EH (cell line): ENCODE results near the gene STARD13.
"Not testable (repeated sequence)": the region's sequence is repeated elsewhere in the genome, so short reads cannot be mapped to it uniquely, and the experiment has no call there.

ENCODE experiments used
- DNase-seq: peaks from one replicate; pipeline ENCODE4 v3.0.0-alpha.2; 2015; ENCODE audit warnings: low read depth

Gene STARD13

GRCh38 chr13:33252135-33252534 lies 33.4 kb downstream of the STARD13 start:
- no peak for DNase-seq

GRCh38 chr13:33251131-33251661 lies 34.4 kb downstream of the STARD13 start:
- peak; percentile 98 for DNase-seq

GRCh38 chr13:33250609-33251008 lies 34.9 kb downstream of the STARD13 start:
- peak; percentile 33 for DNase-seq

DNA sequence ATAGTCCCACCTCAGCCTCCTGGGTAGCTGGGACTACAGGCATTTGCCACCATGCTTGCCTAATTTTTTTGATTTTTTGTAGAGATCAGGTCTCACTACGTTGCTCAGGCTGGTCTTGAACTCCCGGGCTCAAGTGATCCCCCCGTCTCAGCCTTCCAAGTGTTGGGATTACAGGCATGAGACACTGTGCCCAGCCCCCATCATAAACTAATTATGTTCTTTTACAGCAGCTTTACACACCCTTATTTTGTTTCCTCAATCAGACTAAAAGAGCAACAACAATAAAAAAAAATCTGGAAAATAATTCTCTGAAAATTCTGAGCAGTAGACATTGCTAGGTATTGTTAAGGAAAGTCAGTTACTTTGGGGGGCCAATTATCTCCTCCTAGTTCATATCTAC lies 35.7 kb downstream of the STARD13 start:
- no peak for DNase-seq

GRCh38 chr13:33249066-33249465 lies 36.5 kb downstream of the STARD13 start:
- peak; percentile 68 for DNase-seq

DNA sequence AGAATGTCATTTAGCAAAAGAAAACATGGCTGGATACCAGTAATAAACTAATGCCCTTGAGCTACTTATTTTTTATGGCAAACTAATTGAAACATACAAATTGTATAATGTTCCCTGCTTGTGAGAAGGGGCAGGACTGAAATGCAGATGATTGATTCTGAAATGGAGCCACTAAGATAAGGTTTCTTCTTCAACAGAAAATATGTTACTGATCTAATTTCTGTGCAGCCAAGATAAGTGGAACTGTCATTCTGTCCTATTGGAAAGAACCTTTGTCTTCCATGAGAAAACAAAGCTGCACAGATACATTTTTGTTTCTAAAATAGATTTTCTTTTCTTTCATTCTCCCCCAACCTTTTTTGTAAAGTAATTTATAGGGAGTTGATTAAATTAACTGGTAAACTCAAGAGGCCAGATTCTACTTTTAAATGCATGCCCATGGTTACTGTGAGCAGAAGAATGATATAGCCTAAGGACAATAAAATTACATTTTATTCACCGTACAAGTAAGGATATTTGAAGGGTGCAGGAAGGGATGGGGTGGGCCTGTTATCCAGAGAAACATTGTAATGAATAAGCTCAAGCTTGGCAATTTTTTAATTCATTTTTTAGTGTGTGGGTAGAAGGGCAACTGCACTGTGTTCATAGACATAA lies 39.9 kb downstream of the STARD13 start:
- no peak for DNase-seq

DNA sequence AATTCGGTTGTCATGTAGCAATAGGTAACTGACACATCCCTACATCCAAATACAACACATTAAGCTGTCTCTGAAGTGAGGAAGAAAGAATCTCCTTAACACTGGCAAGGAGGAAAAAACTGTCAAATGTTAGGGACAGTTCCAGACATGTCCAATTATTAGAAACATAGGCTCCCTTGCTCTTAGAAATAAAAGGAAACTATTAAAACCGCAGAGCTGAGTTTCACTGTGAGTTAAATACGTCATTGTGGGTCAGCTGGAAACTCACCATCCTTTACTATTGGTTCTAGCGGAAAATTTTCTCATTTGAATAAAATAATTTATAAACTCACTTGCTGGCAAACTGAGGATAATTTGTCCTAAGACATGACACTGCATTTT lies 40.7 kb downstream of the STARD13 start:
- DNase-seq = no peak

DNA sequence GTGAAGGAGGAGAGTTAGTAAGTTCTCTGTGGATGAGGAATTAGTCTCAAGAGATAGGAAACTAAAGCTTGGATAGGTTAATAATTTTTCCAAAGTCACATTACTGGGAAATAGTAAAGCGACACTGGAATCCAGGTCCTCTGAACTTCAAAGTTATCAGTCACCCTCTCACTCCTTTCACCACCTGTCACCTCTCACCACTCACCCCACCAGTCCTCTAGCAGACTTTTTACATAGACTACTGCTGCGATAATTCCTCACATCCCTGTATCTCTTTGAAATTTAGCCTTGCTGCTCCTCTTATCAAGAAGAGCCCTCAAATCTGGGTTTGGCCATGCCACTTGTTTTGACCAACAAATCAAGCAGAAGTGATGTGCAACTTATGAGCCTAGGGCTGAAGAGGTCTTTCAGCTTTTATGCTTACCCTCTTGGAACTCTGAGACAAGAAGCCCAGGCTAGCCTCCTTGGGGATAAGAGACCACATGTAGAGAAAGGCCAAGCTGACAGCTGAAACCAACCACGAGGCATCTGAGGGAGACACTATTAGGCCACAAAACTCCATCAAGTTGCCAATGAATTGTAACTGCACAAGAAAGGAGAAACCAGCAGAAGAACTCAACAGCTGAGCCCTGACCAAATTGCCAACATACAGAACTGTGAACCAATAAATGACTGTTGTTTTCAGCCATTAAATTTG lies 41.2 kb downstream of the STARD13 start:
- no peak for DNase-seq

DNA sequence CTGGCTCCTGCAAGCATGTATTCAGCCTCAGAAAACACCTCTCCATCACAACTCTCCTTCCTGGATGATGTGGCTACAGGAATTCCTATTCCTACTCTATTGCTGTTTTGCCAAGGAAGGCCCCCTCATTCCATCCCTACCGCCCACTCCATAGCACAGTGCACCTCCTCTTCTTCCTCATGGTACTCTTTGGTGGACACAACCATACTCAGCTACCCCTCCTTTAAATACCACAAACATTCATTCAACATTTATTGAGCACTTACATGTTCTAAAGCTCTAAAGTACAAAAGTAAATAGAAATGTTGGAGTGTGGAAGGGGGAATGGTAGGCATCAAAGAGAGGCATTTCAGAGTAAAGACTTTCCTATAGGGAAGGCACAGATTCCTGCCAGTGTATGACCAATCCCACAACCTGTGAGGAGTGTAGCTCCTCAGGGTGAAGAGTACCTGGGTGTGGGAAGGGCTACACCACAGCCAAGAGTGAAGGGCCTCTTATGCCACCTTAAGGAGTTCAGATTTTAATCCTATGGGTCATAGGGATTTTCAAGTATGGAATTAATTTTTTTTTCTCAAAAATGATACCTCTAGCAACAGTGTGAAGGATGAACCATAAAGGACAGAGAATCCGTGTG lies 42.5 kb downstream of the STARD13 start:
- no peak for DNase-seq

DNA sequence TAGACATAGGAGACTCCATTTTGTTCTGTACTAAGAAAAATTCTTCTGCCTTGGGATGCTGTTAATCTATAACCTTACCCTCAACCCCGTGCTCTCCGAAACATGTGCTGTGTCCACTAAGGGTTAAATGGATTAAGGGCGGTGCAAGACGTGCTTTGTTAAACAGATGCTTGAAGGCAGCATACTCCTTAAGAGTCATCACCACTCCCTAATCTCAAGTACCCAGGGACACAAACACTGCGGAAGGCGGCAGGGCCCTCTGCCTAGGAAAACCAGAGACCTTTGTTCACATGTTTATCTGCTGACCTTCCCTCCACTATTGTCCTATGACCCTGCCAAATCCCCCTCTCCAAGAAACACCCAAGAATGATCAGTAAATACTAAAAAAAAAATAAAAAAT lies 43.2 kb downstream of the STARD13 start:
- not testable (repeated sequence) for DNase-seq

DNA sequence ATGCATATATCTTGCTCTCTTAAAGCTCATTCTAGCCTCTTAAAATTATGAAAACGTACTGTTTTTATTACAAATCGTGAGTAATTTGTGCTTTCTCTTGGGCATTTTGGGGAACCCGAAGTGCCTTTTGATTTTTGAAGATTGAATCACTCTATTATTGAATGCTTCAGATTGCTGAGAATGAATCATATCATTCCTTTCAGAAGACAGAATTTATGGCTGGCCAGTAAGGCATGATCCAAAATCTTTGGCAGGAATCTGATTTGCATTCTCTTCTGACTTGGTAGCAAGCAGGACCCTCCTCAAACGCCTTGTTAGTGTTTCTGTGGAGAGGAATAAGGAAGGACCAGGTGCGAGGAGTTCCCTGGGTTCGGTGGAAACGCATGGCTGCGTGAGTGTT lies 49.5 kb downstream of the STARD13 start:
- peak; percentile 90 for DNase-seq

GRCh38 chr13:33235564-33235963 lies 50.0 kb downstream of the STARD13 start:
- peak; percentile 44 for DNase-seq

DNA sequence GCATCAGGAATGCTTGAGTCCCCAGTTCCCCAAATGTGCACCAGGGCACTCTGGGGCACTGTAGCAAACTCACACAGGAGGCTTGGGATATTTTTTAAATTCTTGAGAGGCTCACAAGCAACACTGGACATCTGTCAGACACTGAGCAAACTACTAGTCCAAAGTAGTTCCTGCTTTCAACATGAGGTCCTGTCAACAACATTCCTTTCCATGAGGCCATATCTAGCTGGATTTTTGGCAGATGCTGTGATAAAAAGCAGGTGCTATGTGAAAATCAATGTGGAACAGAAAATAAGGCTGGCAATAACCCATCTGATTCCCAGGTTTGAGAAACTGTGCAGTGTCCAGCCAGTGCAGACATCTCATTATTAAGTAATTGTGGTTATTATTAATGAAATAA lies 50.5 kb downstream of the STARD13 start:
- peak; percentile 80 for DNase-seq

DNA sequence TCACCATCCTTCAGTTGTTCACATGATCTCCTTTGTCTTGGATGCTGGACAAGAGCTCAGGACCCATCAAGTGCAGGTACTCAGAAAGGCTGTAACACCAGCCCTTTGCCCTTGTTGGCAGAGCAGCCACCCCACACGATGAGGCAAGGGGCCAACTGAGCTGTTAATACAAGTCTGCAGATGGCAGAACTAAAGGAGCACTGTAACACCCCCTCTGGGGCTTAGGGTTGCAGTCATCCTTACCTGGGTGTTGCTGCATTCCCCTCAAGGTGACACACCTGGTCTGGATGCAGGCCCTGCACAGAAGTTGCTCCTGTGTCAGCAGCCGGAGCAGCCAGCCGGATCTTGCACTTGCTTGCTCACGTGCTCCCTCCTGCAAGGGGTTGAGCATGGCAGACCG lies 52.0 kb downstream of the STARD13 start:
- DNase-seq = no peak

DNA sequence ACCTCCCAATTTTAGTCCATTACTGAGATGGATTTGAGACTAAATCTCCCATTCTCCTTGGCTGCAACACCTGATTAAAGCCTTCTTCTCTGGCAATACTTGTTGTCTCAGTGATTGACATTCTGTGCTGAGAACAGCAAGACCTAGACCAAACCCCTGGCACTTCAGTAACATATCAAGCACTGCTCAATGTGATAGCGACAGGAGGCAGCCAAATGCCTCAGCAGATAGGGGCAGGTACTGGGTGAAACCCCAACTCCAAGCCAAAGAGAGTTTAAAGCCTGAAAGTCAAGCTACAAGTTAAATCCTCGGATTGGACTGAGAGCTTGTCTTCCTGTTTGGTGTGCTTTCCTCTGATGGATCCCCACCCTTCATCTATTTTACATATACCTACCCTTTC lies 52.7 kb downstream of the STARD13 start:
- no peak for DNase-seq

GRCh38 chr13:33231339-33231738 lies 54.2 kb downstream of the STARD13 start:
- peak; percentile 34 for DNase-seq

DNA sequence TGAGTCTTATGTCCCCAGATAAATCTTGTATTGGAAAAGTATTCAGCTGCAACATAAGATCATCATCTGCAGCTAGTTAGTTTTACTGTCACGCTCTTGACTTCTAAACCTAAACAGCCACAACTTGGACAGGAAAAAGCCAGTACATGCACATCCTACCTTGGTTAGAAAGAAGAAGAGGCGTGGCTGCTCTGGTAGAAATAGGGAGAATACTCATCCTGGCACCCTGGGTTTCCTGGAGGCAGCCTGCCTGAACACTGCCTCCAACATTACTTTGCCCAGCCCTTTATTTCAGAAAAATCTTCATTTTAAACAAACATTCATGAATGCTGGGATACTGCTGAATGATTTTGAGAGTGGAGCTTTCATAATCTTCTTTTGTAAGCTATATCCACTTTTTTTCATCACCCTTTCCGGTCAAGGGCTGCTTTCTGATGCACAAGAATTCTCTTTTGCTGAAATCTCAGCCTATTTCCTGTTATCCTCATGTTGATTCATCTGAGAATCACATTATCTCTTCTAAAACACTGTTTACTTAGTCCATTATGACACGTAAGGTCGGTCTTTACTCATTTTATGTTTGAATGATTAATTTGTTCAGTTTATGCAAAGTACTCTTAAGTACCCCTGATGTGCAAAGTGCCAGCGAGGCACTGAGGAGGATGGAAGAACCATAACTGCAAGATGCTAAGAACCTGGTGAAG lies 55.2 kb downstream of the STARD13 start:
- DNase-seq = peak; percentile 89

DNA sequence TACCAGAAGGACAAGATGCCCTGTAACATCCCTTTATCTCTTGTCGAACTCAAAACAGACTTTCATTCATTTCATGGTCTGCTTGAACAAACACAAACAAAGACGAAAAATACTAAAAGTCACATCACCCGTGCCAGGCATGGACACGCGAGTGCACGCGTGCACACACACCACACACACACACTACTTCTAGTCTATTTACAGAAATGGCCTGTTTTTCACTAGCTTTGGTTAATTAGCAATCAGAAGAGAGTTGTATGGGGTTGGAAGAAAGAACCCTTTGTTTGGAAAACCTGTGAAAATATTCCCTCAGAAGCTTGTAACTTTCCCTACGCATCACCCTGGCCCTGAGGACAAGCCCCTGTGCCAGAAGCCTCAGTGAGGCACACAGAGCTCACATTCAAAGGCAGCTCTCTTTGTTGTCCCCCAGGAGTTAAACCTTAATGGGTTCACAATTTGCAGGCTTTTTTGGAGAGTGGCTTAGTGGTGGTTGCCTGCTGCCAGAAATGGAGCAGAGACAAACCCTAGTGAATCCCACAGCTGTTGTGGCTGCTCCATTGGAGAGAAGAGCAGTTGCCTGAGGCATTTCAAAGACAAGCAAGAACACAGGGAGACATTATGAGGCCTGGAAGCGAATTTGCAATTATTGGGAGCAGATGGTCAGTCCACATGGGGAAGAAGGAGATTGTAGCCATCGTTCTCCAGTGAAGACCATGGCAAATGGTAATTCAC lies 55.9 kb downstream of the STARD13 start:
- DNase-seq = peak; percentile 78

GRCh38 chr13:33228648-33229445 lies 56.7 kb downstream of the STARD13 start:
- DNase-seq = peak; percentile 96

DNA sequence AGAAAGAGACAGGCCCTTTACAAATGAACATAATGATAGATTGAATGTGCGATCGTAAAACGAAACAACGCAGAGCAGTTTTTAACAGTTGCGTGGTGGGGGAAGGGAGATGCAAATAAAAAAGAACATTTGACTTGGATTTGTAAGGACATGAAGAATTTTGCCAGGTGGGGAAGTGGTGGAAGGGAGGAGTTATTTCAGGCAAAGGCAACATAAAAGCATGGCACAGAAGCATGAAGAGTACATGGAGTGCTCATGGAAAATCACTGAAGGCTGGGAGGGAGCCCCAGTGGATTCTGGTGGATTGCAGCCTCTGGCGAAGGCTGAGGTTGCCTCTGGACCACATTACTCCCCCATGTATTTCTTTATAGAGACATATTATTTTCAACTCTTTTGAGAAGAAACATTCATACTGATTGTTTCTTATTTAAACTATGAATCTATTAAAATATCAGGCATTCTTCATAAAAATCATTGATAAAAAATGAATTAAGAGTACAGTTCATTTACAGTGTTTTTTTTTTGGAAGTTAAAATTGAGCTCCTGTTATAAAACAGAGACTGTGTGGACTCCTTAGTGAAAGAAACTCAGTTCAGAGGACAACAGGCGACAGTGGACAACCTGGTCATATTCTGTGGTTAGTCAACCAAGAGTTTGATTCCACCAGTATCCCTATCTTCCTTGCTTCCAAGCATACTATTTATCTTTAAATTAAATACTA lies 57.5 kb downstream of the STARD13 start:
- no peak for DNase-seq
